Stimulated activated CD4-positive, alpha-beta T cell treated with anti-CD3 and anti-CD28 coated beads, Interleukin-15, amount 100 ng/mL, for 48 hours (primary cell): ENCODE results near the gene SALL4.
"Not testable (repeated sequence)": the region's sequence is repeated elsewhere in the genome, so short reads cannot be mapped to it uniquely, and the experiment has no call there.

Experiments used
- DNase-seq, 2 donors: peaks; one replicate each; pipeline ENCODE4 v3.0.0-alpha.2; 2020; ENCODE audit warnings: low read depth in 2 of 2

Gene SALL4

GRCh38 chr20:51801823-51802123 lies 548 bp downstream of the SALL4 start:
- no peak for DNase-seq

GRCh38 chr20:51801122-51801822 lies 1.0 kb downstream of the SALL4 start:
- no peak for DNase-seq

GRCh38 chr20:51800872-51801121 lies 1.5 kb downstream of the SALL4 start:
- DNase-seq, result no peak

- DNase-seq, result peak; percentile 24 to 60
Observed at GRCh38 chr20:51800060-51800871, 2.1 kb downstream of the SALL4 start.

- no peak for DNase-seq
Observed at GRCh38 chr20:51799401-51799860, 2.9 kb downstream of the SALL4 start.

- DNase-seq, result no peak
Observed at GRCh38 chr20:51797357-51798025, 4.8 kb downstream of the SALL4 start.

GRCh38 chr20:51796340-51796739 lies 6.0 kb downstream of the SALL4 start:
- no peak for DNase-seq

GRCh38 chr20:51792960-51793359 lies 9.4 kb downstream of the SALL4 start:
- DNase-seq, result no peak

GRCh38 chr20:51791626-51792025 lies 10.7 kb downstream of the SALL4 start:
- DNase-seq, result no peak

- no peak for DNase-seq
Observed at GRCh38 chr20:51790256-51790655, 12.1 kb downstream of the SALL4 start.

GRCh38 chr20:51789434-51789833 lies 12.9 kb downstream of the SALL4 start:
- no peak for DNase-seq

- DNase-seq, result no peak
Observed at GRCh38 chr20:51788822-51789221, 13.5 kb downstream of the SALL4 start.

- no peak for DNase-seq
Observed at GRCh38 chr20:51784299-51784698, 18.0 kb downstream of the SALL4 start.

- DNase-seq, result not testable (repeated sequence)
Observed at GRCh38 chr20:51778229-51778759, 24.0 kb downstream of the SALL4 start.

- DNase-seq, result no peak
Observed at GRCh38 chr20:51775241-51775640, 27.1 kb downstream of the SALL4 start.

GRCh38 chr20:51772236-51772635 lies 30.1 kb downstream of the SALL4 start:
- DNase-seq, result no peak

GRCh38 chr20:51769976-51770615 lies 32.2 kb downstream of the SALL4 start:
- no peak for DNase-seq

- no peak for DNase-seq
Observed at GRCh38 chr20:51768759-51769517, 33.4 kb downstream of the SALL4 start.

GRCh38 chr20:51767867-51768758 lies 34.2 kb downstream of the SALL4 start, which contains the start of gene ATP9A:
Gene ATP9A (minus strand): TSS chr20:51768390. CDS start chr20:51768369, 21 bp downstream.
- DNase-seq, result no peak
